Liver (tissue), 3 donors: ENCODE results near the gene SH3RF3.

Experiments
- CTCF ChIP-seq: fragments of 150-350 bp; IDR thresholded peaks from 2 replicates; pipeline ENCODE4 v1.5.1; 2017; ENCODE audit warnings: improper control_type of control experiment, low read depth, low read length; ENCODE audit not compliant: missing input control
- RXRA ChIP-seq, 2 donors: IDR thresholded peaks; 2 replicates each; pipeline ENCODE4 v1.6.1; 2017 to 2018; ENCODE audit warnings: antibody characterized with exemption in 2 of 2, mild to moderate bottlenecking in 1 of 2
- ZBTB33 ChIP-seq: IDR thresholded peaks from 2 replicates; pipeline ENCODE4 v1.6.1; 2016; ENCODE audit warnings: antibody characterized with exemption
- donor health status: healthy.
- donor health status: healthy.

- TF ChIP-seq ZBTB33 (no peak), RXRA (IDR thresholded peaks at IDR 0.05) (no peak), CTCF (no peak)
These were observed 13.6 kb downstream of the SH3RF3 start for GRCh38 chr2:109142416-109143210.
